ENCODE data around the gene CLCN4. TPM values are rescaled to one million over a fixed set of nuclear protein-coding genes. Genes with fewer than 3 reads are reported as not detected.

CLCN4 gene
- total RNA-seq, 1 experiment from 2014 or later, result 3.1 TPM

GRCh38 chrX:10216208-10216607 is 59.4 kb downstream of the CLCN4 start:
- TF ChIP-seq EZH2 (IDR thresholded peaks at IDR 0.05; ENCODE audit: low read depth), result no peak
- TF ChIP-seq CTCF (conservative IDR thresholded peaks at IDR 0.05), result no peak
- no peaks in the 10 kb centered on the region for H3K36me3 ChIP-seq (ENCODE audit: low read depth)
- no peak for DNase-seq
- H3K27ac ChIP-seq, result no peak overlapping the region
- intact Hi-C loops (cut with micrococcal nuclease; ENCODE audit: unreplicated experiment), result no loop called here
- no peaks in the 10 kb centered on the region for H3F3A ChIP-seq (ENCODE audit: insufficient read depth, low read depth)
- no peak overlapping the region for H3K4me3 ChIP-seq
- no peak overlapping the region for H2AFZ ChIP-seq
- H3K79me2 ChIP-seq (ENCODE audit: low read depth), result no peaks in the 10 kb centered on the region
- no peak overlapping the region for H3K4me2 ChIP-seq
- no peaks in the 10 kb centered on the region for H3K9me3 ChIP-seq (ENCODE audit: insufficient read depth, low read depth)
- BruUV-seq (replicated peaks), result no TSS peak
- POLR2A ChIA-PET (ENCODE audit: unreplicated experiment), result no interaction called here
- H4K20me1 ChIP-seq (ENCODE audit: insufficient read depth), result no peaks in the 10 kb centered on the region
- CTCF ChIA-PET, result no interaction called here
- no peaks in the 10 kb centered on the region for H3K27me3 ChIP-seq (ENCODE audit: insufficient read depth, low read depth)
- H3K9me2 ChIP-seq (ENCODE audit: insufficient read depth), result no peaks in the 10 kb centered on the region
- no peaks in the 10 kb centered on the region for H3K4me1 ChIP-seq (replicated peaks; ENCODE audit: insufficient read depth)

- ChIA-PET CTCF (no interaction called here), POLR2A (ENCODE audit: unreplicated experiment) (no interaction called here)
- H3K27me3 ChIP-seq (ENCODE audit: insufficient read depth, low read depth), result no peaks in the 10 kb centered on the region
- no peaks in the 10 kb centered on the region for H3F3A ChIP-seq (ENCODE audit: insufficient read depth, low read depth)
- no peak for DNase-seq
- H3K9me3 ChIP-seq (ENCODE audit: insufficient read depth, low read depth), result no peaks in the 10 kb centered on the region
- no TSS peak for BruUV-seq (replicated peaks)
- H3K9me2 ChIP-seq (ENCODE audit: insufficient read depth), result no peaks in the 10 kb centered on the region
- no peaks in the 10 kb centered on the region for H3K79me2 ChIP-seq (ENCODE audit: low read depth)
- intact Hi-C loops (cut with micrococcal nuclease; ENCODE audit: unreplicated experiment), result no loop called here
- H3K4me1 ChIP-seq (replicated peaks; ENCODE audit: insufficient read depth), result no peaks in the 10 kb centered on the region
- H3K36me3 ChIP-seq (ENCODE audit: low read depth), result no peaks in the 10 kb centered on the region
- no peak overlapping the region for H2AFZ ChIP-seq
- no peak overlapping the region for H3K4me2 ChIP-seq
- no peak for TF ChIP-seq CTCF (conservative IDR thresholded peaks at IDR 0.05)
- no peak for TF ChIP-seq EZH2 (IDR thresholded peaks at IDR 0.05; ENCODE audit: low read depth)
- H3K27ac ChIP-seq, result no peak overlapping the region
- no peak overlapping the region for H3K4me3 ChIP-seq
- no peaks in the 10 kb centered on the region for H4K20me1 ChIP-seq (ENCODE audit: insufficient read depth)
Observed at GRCh38 chrX:10217198-10217597, 60.4 kb downstream of the CLCN4 start.

- TF ChIP-seq CTCF (conservative IDR thresholded peaks at IDR 0.05), result no peak
- no peak for TF ChIP-seq EZH2 (IDR thresholded peaks at IDR 0.05; ENCODE audit: low read depth)
- no peaks in the 10 kb centered on the region for H3F3A ChIP-seq (ENCODE audit: insufficient read depth, low read depth)
Observed at GRCh38 chrX:10221651-10222050, 64.9 kb downstream of the CLCN4 start.

More at GRCh38 chrX:10221651-10222050, 64.9 kb downstream of the CLCN4 start:
- Histone ChIP-seq H3K79me2 (ENCODE audit: low read depth) (no peaks in the 10 kb centered on the region), H3K4me1 (replicated peaks; ENCODE audit: insufficient read depth) (no peaks in the 10 kb centered on the region), H3K4me2 (no peak overlapping the region), H3K4me3 (no peak overlapping the region), H3K27ac (no peak overlapping the region), H4K20me1 (ENCODE audit: insufficient read depth) (no peaks in the 10 kb centered on the region), H3K36me3 (ENCODE audit: low read depth) (no peaks in the 10 kb centered on the region), H3K9me2 (ENCODE audit: insufficient read depth) (no peaks in the 10 kb centered on the region), H3K9me3 (ENCODE audit: insufficient read depth, low read depth) (no peaks in the 10 kb centered on the region), H2AFZ (no peak overlapping the region), H3K27me3 (ENCODE audit: insufficient read depth, low read depth) (no peaks in the 10 kb centered on the region)
- POLR2A ChIA-PET (ENCODE audit: unreplicated experiment), result interaction anchor here (0.6 kb wide), 1 partner anchor 108 kb away, joined by 3 read pairs; no protein-coding TSS in a partner anchor
- no TSS peak for BruUV-seq (replicated peaks)
- DNase-seq, result no peak
- CTCF ChIA-PET, result no interaction called here
- intact Hi-C loops (cut with micrococcal nuclease; ENCODE audit: unreplicated experiment), result no loop called here
